ENCODE data around the gene NOTCH1.

The NOTCH1 gene

DNA sequence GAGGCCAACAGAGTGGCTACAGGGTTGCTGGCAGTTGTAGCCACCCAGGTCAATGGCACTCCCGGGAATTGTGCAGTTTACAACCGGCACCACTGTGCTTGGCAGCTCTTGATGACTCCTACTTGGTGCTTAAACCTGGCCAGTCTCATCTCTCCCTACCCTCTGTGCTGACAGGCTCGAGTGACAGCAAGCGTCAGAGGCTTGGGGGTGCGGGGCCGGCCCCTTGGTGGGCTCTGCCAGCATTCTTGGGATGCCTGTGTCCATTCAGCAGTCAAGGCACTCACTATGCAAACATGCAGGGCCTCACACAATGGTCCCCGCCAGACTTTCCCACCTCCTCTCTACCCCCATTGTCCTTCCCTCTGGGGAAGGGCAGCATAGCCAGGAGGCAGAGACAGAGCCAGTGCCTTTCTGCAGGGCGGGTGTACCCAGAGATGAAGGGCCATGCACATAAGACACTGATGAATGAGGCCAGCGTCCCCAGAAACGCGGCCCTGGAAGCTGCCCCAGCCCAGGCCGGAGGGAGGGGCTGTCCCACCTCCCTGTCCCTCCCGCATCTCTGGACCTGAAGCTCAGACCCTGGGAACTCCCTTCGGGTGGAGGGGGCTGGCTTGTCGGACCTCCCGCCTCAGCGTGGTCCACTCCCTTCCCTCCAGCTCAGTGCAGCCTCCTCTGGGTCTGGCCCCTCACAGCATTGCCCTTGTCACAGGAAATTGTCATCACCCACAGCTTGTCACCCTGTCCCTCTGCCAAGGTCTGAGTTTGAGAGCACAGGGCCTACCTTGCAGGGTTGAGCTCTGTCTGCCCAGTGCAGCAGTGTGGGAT is 26.4 kb upstream of the NOTCH1 start:
- no peak overlapping the region for H2AFZ ChIP-seq (ENCODE audit: low read depth, low read length, severe bottlenecking)
- H3K4me3 ChIP-seq (ENCODE audit: insufficient read depth, low read length, poor library complexity, severe bottlenecking) = no peak overlapping the region
- H3K79me2 ChIP-seq (ENCODE audit: insufficient read depth, low read length) = no peaks in the 10 kb centered on the region
- H3K9me3 ChIP-seq (ENCODE audit: insufficient read depth, low read length) = no peaks in the 10 kb centered on the region
- no peaks in the 10 kb centered on the region for H3K27me3 ChIP-seq (ENCODE audit: low read length)
- H3K9me2 ChIP-seq (replicated peaks; ENCODE audit: insufficient read depth, low read length) = no peaks in the 10 kb centered on the region
- no peak overlapping the region for H3K4me2 ChIP-seq (ENCODE audit: low read depth, low read length, poor library complexity, severe bottlenecking)
- H3K36me3 ChIP-seq (ENCODE audit: low read length) = no peaks in the 10 kb centered on the region
- TF ChIP-seq EZH2phosphoT487 (conservative IDR thresholded peaks at IDR 0.05; ENCODE audit: low read length) = no peak
- TF ChIP-seq CTCF (IDR thresholded peaks at IDR 0.05; ENCODE audit: insufficient read depth, low read length, poor library complexity, severe bottlenecking) = no peak
- H3K9ac ChIP-seq (ENCODE audit: low read length) = no peak overlapping the region
- H4K20me1 ChIP-seq (ENCODE audit: low read depth, low read length) = no peaks in the 10 kb centered on the region; the same call in 1 of the 2 replicates
- no peaks in the 10 kb centered on the region for H3F3A ChIP-seq (ENCODE audit: insufficient read depth)
- H3K27ac ChIP-seq (ENCODE audit: low read depth, low read length) = no peak overlapping the region

GRCh38 chr9:136571531-136571930 is 25.7 kb upstream of the NOTCH1 start:
- Histone ChIP-seq H3K27ac (ENCODE audit: low read depth, low read length) (no peak overlapping the region), H4K20me1 (ENCODE audit: low read depth, low read length) (no peaks in the 10 kb centered on the region; the same call in 1 of the 2 replicates), H2AFZ (ENCODE audit: low read depth, low read length, severe bottlenecking) (no peak overlapping the region), H3K27me3 (ENCODE audit: low read length) (no peaks in the 10 kb centered on the region), H3F3A (ENCODE audit: insufficient read depth) (no peaks in the 10 kb centered on the region), H3K4me3 (ENCODE audit: insufficient read depth, low read length, poor library complexity, severe bottlenecking) (no peak overlapping the region), H3K4me2 (ENCODE audit: low read depth, low read length, poor library complexity, severe bottlenecking) (no peak overlapping the region), H3K36me3 (ENCODE audit: low read length) (no peaks in the 10 kb centered on the region), H3K79me2 (ENCODE audit: insufficient read depth, low read length) (no peaks in the 10 kb centered on the region), H3K9me2 (replicated peaks; ENCODE audit: insufficient read depth, low read length) (no peaks in the 10 kb centered on the region), H3K9me3 (ENCODE audit: insufficient read depth, low read length) (no peaks in the 10 kb centered on the region), H3K9ac (ENCODE audit: low read length) (no peak overlapping the region)
- no peak for TF ChIP-seq CTCF (IDR thresholded peaks at IDR 0.05; ENCODE audit: insufficient read depth, low read length, poor library complexity, severe bottlenecking)
- TF ChIP-seq EZH2phosphoT487 (conservative IDR thresholded peaks at IDR 0.05; ENCODE audit: low read length) = no peak

GRCh38 chr9:136570916-136571315 is 25.1 kb upstream of the NOTCH1 start:
- Histone ChIP-seq H3K4me2 (ENCODE audit: low read depth, low read length, poor library complexity, severe bottlenecking) (no peak overlapping the region), H3K27ac (ENCODE audit: low read depth, low read length) (no peak overlapping the region), H3K9me2 (replicated peaks; ENCODE audit: insufficient read depth, low read length) (no peaks in the 10 kb centered on the region), H3K9ac (ENCODE audit: low read length) (no peak overlapping the region), H2AFZ (ENCODE audit: low read depth, low read length, severe bottlenecking) (no peak overlapping the region), H3F3A (ENCODE audit: insufficient read depth) (no peaks in the 10 kb centered on the region), H3K9me3 (ENCODE audit: insufficient read depth, low read length) (no peaks in the 10 kb centered on the region), H3K4me3 (ENCODE audit: insufficient read depth, low read length, poor library complexity, severe bottlenecking) (no peak overlapping the region), H3K79me2 (ENCODE audit: insufficient read depth, low read length) (no peaks in the 10 kb centered on the region), H3K36me3 (ENCODE audit: low read length) (no peaks in the 10 kb centered on the region), H3K27me3 (ENCODE audit: low read length) (no peaks in the 10 kb centered on the region), H4K20me1 (ENCODE audit: low read depth, low read length) (no peaks in the 10 kb centered on the region; the same call in 1 of the 2 replicates)
- TF ChIP-seq EZH2phosphoT487 (conservative IDR thresholded peaks at IDR 0.05; ENCODE audit: low read length) (no peak), CTCF (IDR thresholded peaks at IDR 0.05; ENCODE audit: insufficient read depth, low read length, poor library complexity, severe bottlenecking) (no peak)
